Neural crest cell (in vitro differentiated cells): ENCODE results near the gene KMT2E. TPM values are rescaled to one million over a fixed set of nuclear protein-coding genes. Genes with fewer than 3 reads are reported as not detected.

ENCODE experiments used
- DNase-seq: peaks from one replicate; pipeline ENCODE4 v3.0.0; 2021; ENCODE audit warnings: low read depth, mixed read lengths, low spot score
- H3K27ac Mint-ChIP-seq: one replicate; pipeline ENCODE4 v1.8.0; 2021; ENCODE audit warnings: mild to moderate bottlenecking, mixed read lengths; ENCODE audit not compliant: unreplicated experiment
- H3K27me3 Mint-ChIP-seq: 2 replicates; pipeline ENCODE4 v1.8.0; 2021; ENCODE audit warnings: low read depth, mild to moderate bottlenecking, mixed read lengths
- H3K36me3 Mint-ChIP-seq: 2 replicates; pipeline ENCODE4 v1.8.0; 2021; ENCODE audit warnings: low read depth, mild to moderate bottlenecking, mixed read lengths
- H3K4me1 Mint-ChIP-seq: 2 replicates; pipeline ENCODE4 v1.8.0; 2021; ENCODE audit warnings: mixed read lengths
- H3K4me3 Mint-ChIP-seq: one replicate; pipeline ENCODE4 v1.8.0; 2021; ENCODE audit warnings: mild to moderate bottlenecking, mixed read lengths
- H3K9me3 Mint-ChIP-seq: 2 replicates; pipeline ENCODE4 v1.8.0; 2021; ENCODE audit warnings: mixed read lengths
- CTCF ChIP-seq: fragments of 200-600 bp; sonication (generic); conservative IDR thresholded peaks from 2 replicates; pipeline ENCODE4 v1.5.0; 2021; ENCODE audit warnings: antibody characterized with exemption, mild to moderate bottlenecking
- total RNA-seq: library from RNA; stranded (reverse); gene quantifications from 2 replicates; pipeline ENCODE4 v1.2.1, GENCODE V29; 2021

Gene KMT2E
- total RNA-seq, 1 donor from 2014 or later, result 75.5 TPM

GRCh38 chr7:105149827-105150226 is 135.8 kb downstream of the KMT2E start:
- Mint-ChIP-seq H3K27me3 (no peaks in the 10 kb centered on the region), H3K9me3 (no peaks in the 10 kb centered on the region), H3K4me3 (no peak overlapping the region), H3K36me3 (no peaks in the 10 kb centered on the region), H3K4me1 (peaks cover 11% of the 10 kb centered on the region), H3K27ac (no peak overlapping the region)
- no peak for DNase-seq
- no peak for TF ChIP-seq CTCF

GRCh38 chr7:105151152-105151551 is 137.1 kb downstream of the KMT2E start:
- no peaks in the 10 kb centered on the region for H3K9me3 Mint-ChIP-seq
- H3K4me3 Mint-ChIP-seq, result no peak overlapping the region
- DNase-seq, result no peak
- peaks cover 6% of the 10 kb centered on the region for H3K4me1 Mint-ChIP-seq
- no peaks in the 10 kb centered on the region for H3K36me3 Mint-ChIP-seq
- TF ChIP-seq CTCF, result no peak
- H3K27me3 Mint-ChIP-seq, result no peaks in the 10 kb centered on the region
- H3K27ac Mint-ChIP-seq, result no peak overlapping the region

- DNase-seq, result no peak
- Mint-ChIP-seq H3K4me1 (peaks cover 5% of the 10 kb centered on the region), H3K36me3 (no peaks in the 10 kb centered on the region), H3K27me3 (no peaks in the 10 kb centered on the region), H3K4me3 (no peak overlapping the region), H3K27ac (no peak overlapping the region), H3K9me3 (no peaks in the 10 kb centered on the region)
- no peak for TF ChIP-seq CTCF
Observed at GRCh38 chr7:105153531-105153930, 139.5 kb downstream of the KMT2E start.

GRCh38 chr7:105154084-105154483 is 140.1 kb downstream of the KMT2E start:
- no peak for TF ChIP-seq CTCF
- Mint-ChIP-seq H3K27me3 (no peaks in the 10 kb centered on the region), H3K4me3 (no peak overlapping the region), H3K36me3 (no peaks in the 10 kb centered on the region), H3K27ac (no peak overlapping the region), H3K9me3 (no peaks in the 10 kb centered on the region), H3K4me1 (no peaks in the 10 kb centered on the region)
- no peak for DNase-seq

GRCh38 chr7:105156731-105157130 is 142.7 kb downstream of the KMT2E start:
- H3K27ac Mint-ChIP-seq, result no peak overlapping the region
- TF ChIP-seq CTCF, result no peak
- peaks cover 2% of the 10 kb centered on the region for H3K36me3 Mint-ChIP-seq
- no peaks in the 10 kb centered on the region for H3K27me3 Mint-ChIP-seq
- H3K4me3 Mint-ChIP-seq, result no peak overlapping the region
- no peak for DNase-seq
- no peaks in the 10 kb centered on the region for H3K4me1 Mint-ChIP-seq
- H3K9me3 Mint-ChIP-seq, result no peaks in the 10 kb centered on the region

GRCh38 chr7:105157278-105157677 is 143.3 kb downstream of the KMT2E start:
- no peak for DNase-seq
- peaks cover 2% of the 10 kb centered on the region for H3K36me3 Mint-ChIP-seq
- no peaks in the 10 kb centered on the region for H3K9me3 Mint-ChIP-seq
- H3K4me3 Mint-ChIP-seq, result no peak overlapping the region
- H3K27ac Mint-ChIP-seq, result no peak overlapping the region
- no peaks in the 10 kb centered on the region for H3K4me1 Mint-ChIP-seq
- TF ChIP-seq CTCF, result no peak
- no peaks in the 10 kb centered on the region for H3K27me3 Mint-ChIP-seq
